Heart right ventricle (tissue), 16 donors: ENCODE results near the gene SLN. TPM values are rescaled to one million over a fixed set of nuclear protein-coding genes. Genes with fewer than 3 reads are reported as not detected.
A peak's percentile ranks its signal among the peaks of the same experiment; 100 is the strongest.

Source experiments
- ATAC-seq, 8 donors: fragments of 200-7000 bp; cut with Tn5 transposase; one replicate each; pipeline ENCODE4 v1.9.1; 2020; ENCODE audit warnings: mild to moderate bottlenecking in 8 of 8, moderate library complexity in 8 of 8, moderate number of reproducible peaks in 1 of 8
- DNase-seq, 2 donors: peaks; one replicate each; pipeline ENCODE4 v3.0.0-alpha.2; 2020
- H3K27ac ChIP-seq, 10 donors: fragments of 200-600 bp; sonication (generic) in 2 of 10; one replicate each; pipeline versions ENCODE4 v1.5.0 to v1.8.0; 2020 to 2022; ENCODE audit warnings: mild to moderate bottlenecking in 3 of 10
- H3K27me3 ChIP-seq, 7 donors: fragments of 200-600 bp; one replicate each; pipeline ENCODE4 v1.8.0; 2021 to 2022; ENCODE audit warnings: mild to moderate bottlenecking in 2 of 7
- H3K36me3 ChIP-seq, 9 donors: fragments of 200-600 bp; sonication (generic) in 1 of 9; one replicate each; pipeline versions ENCODE4 v1.5.0 to v1.8.0; 2020 to 2022; ENCODE audit warnings: mild to moderate bottlenecking in 2 of 9
- H3K4me1 ChIP-seq, 9 donors: fragments of 200-600 bp; sonication (generic) in 1 of 9; one replicate each; pipeline versions ENCODE4 v1.5.0 to v1.8.0; 2020 to 2022; ENCODE audit warnings: mild to moderate bottlenecking in 4 of 9
- H3K4me3 ChIP-seq, 10 donors: fragments of 200-600 bp; sonication (generic) in 2 of 10; one replicate each; pipeline versions ENCODE4 v1.5.0 to v1.8.0; 2020 to 2022; ENCODE audit warnings: mild to moderate bottlenecking in 7 of 10, moderate library complexity in 2 of 10
- H3K9me3 ChIP-seq, 11 donors: fragments of 200-600 bp in 10 of 11; sonication (generic) in 2 of 11; one replicate each; pipeline versions ENCODE4 v1.5.0 to v1.8.0; 2013 to 2022; ENCODE audit warnings: mild to moderate bottlenecking in 2 of 11, control low read depth in 1 of 11, moderate library complexity in 1 of 11
- WGBS, 2 donors: extraction: QIAGEN DNeasy Blood & Tissue Kit; methylation state at CpG; one replicate each; pipeline ENCODE4 v1.1.7; 2013; ENCODE audit warnings: inconsistent platforms in 1 of 2; 5-methylcytosine and 5-hydroxymethylcytosine counted together
- intact Hi-C, 10 donors: fragments of 100-400 bp; cut with DNase I; formaldehyde crosslinking; loops; one replicate each; pipeline versions ENCODE4 v1.11.1 to v1.14.2; 2022
- polyA plus RNA-seq, 2 donors: library from polyadenylated mRNA; stranded (reverse); fragments of 200-250 nt; gene quantifications; one replicate each; pipeline ENCODE4 v1.2.3, GENCODE V29; 2013
- total RNA-seq, 10 donors: library from RNA; stranded (reverse); fragmentation: NEBNext Ultra II Directional in 3 of 10; extraction: Animal tissue kit (Norgen Biotek cat#: 25700) in 3 of 10; gene quantifications; one replicate each; pipeline versions ENCODE4 v1.2.1 to v1.2.4, GENCODE V29; 2021 to 2023
- TF ChIP-seq, protein P1 (sequence below), 9 donors: fragments of 200-600 bp; sonication (generic) in 2 of 9; IDR thresholded peaks; one replicate each; pipeline versions ENCODE4 v1.5.0 to v1.8.0; 2021 to 2022; ENCODE audit warnings: antibody characterized with exemption in 9 of 9, mild to moderate bottlenecking in 5 of 9, moderate library complexity in 1 of 9
- donor health status: Arrhythmogenic right ventricular cardiomyopathy.
- donor health status: ischemic (EF 13 %, LVEDD 7.1; RV severe dilation, severe dysfunction).
- donor health status: healthy with polysubstance abuse.
- donor health status: DM: no; HTN: yes; CAD: no.
- donor health status: DM: no; HTN: no; CAD: no.
- donor health status: ischemic (EF 25% LVEDD 6.9; RV normal size, moderate dysfunction).
- donor health status: ischemic (EF 25% LVEDD 5.7; RV mildly dilated, moderate dysfunction).
- donor health status: healthy.
- donor health status: DM: yes; HTN: yes; CAD: no.
- donor health status: Ischemic cardiomyopathy.
- donor health status: ischemic (EF 35%, LVEDD 5.7; RV mildly dilated, moderate dysfunction).
- donor health status: nonischemic (EF 11% LVEDD 7.7; RV severe dilation, severe dysfunction).
- donor health status: DM: yes; HTN: yes; CAD: no.
- donor health status: PGD.
- donor health status: ischemic (EF 29% LVEDD 5.4; RV normal size, mild dysfunction).
- donor health status: nonischemic (EF 23%, LVEDD 6.1; RV moderate dilation, normal function).

SLN gene
- total and polyA plus RNA-seq, 12 donors = 0.93 to 44.4 (median 9.2) TPM

DNA sequence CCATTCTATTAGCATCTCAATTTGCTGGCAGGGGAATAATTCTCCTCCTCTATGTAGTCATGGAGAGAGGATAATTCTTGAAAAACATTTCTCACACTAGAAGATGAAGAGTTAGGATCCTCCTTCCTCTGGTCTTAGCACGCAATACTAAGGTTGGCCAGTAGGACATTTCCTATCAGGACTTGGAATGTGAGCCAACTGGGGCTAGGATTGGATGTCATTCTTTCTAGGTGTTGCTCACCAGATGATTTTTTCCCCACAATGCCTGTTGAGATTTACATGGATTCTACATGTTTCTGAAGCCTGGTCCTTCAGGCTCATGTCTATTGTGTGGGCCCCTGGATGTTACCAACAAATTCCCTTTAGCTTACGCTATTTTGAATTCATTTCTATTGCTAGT lies 28.0 kb downstream of the SLN start:
- Histone ChIP-seq H3K36me3 (no peaks in the 10 kb centered on the region), H3K9me3 (no peaks in the 10 kb centered on the region), H3K4me3 (no peak overlapping the region), H3K27ac (no peak overlapping the region), H3K27me3 (peaks cover 0 to 9% (median 0%) of the 10 kb centered on the region in 7 donors), H3K4me1 (no peaks in the 10 kb centered on the region)
- intact Hi-C loops = no loop called here
- TF ChIP-seq, protein P1, sequence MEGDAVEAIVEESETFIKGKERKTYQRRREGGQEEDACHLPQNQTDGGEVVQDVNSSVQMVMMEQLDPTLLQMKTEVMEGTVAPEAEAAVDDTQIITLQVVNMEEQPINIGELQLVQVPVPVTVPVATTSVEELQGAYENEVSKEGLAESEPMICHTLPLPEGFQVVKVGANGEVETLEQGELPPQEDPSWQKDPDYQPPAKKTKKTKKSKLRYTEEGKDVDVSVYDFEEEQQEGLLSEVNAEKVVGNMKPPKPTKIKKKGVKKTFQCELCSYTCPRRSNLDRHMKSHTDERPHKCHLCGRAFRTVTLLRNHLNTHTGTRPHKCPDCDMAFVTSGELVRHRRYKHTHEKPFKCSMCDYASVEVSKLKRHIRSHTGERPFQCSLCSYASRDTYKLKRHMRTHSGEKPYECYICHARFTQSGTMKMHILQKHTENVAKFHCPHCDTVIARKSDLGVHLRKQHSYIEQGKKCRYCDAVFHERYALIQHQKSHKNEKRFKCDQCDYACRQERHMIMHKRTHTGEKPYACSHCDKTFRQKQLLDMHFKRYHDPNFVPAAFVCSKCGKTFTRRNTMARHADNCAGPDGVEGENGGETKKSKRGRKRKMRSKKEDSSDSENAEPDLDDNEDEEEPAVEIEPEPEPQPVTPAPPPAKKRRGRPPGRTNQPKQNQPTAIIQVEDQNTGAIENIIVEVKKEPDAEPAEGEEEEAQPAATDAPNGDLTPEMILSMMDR (IDR thresholded peaks at IDR 0.05) = peak in 1 of 9 donors; percentile 35
- ATAC-seq (no peak), DNase-seq (no peak)
- WGBS, 2 donors = 90 to 95% methylated on average over 2 of the region's 2 CpGs

DNA sequence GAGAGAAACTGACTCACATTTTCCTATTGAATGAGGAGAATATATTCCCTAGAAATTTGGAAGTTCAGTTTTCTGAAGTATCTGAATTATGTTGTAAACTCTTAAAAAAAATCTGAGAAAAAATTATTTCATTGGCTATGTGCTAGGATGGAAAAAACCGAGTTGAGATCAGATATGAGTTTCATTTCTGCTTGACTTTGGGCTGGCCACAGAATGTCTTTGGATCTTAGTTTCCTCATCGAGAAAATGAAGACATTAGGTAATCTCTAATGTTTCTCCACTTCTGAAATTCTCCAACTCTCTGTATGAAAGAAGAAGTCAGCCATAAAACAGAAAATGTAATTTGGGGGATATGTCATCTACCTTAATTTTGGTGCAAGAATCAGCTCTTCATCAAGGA lies 28.8 kb downstream of the SLN start:
- no peaks in the 10 kb centered on the region for H3K4me1 ChIP-seq
- 74 to 76% methylated on average over 2 of the region's 2 CpGs for WGBS, 2 donors
- no peak overlapping the region for H3K27ac ChIP-seq
- ATAC-seq (no peak), DNase-seq (no peak)
- H3K27me3 ChIP-seq = peaks cover 0 to 9% (median 0%) of the 10 kb centered on the region in 7 donors
- TF ChIP-seq, protein P1 (IDR thresholded peaks at IDR 0.05) = no peak
- no peaks in the 10 kb centered on the region for H3K36me3 ChIP-seq
- H3K9me3 ChIP-seq = no peaks in the 10 kb centered on the region
- no peak overlapping the region for H3K4me3 ChIP-seq
- intact Hi-C loops = no loop called here

DNA sequence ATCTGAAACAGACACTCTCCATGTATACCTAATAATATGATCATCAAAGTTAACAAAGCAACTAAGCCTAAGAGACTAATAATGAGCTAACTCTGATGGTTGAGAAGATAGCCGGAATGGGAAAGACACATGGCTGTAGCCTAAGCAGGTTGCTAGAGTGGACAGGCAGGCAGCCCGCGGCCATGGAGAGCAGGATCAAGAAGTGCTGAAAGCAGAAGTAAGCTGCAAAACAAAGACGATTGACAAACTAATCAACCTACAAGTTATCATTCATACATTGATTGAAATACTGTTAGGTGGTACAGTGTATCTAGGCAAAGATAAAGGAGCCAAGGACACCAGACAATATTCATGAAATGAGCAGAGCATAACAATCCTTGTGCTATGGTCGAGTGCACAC lies 29.3 kb downstream of the SLN start:
- TF ChIP-seq, protein P1 (IDR thresholded peaks at IDR 0.05) = no peak
- no peak for DNase-seq
- intact Hi-C loops = no loop called here
- 79 to 83% methylated on average over 5 of the region's 5 CpGs for WGBS, 2 donors
- Histone ChIP-seq H3K36me3 (no peaks in the 10 kb centered on the region), H3K4me3 (no peak overlapping the region), H3K27me3 (peaks cover 0 to 9% (median 0%) of the 10 kb centered on the region in 7 donors), H3K9me3 (no peaks in the 10 kb centered on the region), H3K27ac (no peak overlapping the region), H3K4me1 (no peaks in the 10 kb centered on the region)
- ATAC-seq = no peak

DNA sequence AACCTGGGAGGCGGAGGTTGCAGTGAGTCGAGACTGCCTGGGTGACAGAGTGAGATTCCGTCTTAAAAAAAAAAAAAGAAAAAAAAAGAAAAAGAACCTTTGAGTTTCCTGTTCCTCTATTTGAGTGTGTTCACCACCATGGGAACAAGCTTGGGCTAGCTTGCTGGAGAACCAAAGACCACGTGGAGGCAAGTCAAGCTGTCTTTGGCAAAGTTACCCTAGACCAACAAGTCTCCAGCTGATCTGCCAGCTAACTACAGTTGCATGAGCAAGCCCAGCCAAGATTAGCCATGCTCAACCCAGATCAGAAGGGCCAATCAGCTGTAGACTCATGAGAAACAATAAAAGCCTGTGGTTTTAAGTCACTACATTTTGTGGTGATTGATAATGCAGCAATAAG lies 29.7 kb downstream of the SLN start:
- Histone ChIP-seq H3K4me3 (no peak overlapping the region), H3K27ac (no peak overlapping the region), H3K27me3 (peaks cover 0 to 9% (median 0%) of the 10 kb centered on the region in 7 donors), H3K4me1 (no peaks in the 10 kb centered on the region), H3K36me3 (no peaks in the 10 kb centered on the region), H3K9me3 (no peaks in the 10 kb centered on the region)
- no peak for ATAC-seq
- TF ChIP-seq, protein P1 (IDR thresholded peaks at IDR 0.05) = no peak
- 78 to 86% methylated on average over 3 to 4 of the region's 4 CpGs for WGBS, 2 donors
- intact Hi-C loops = no loop called here
- no peak for DNase-seq
